Measurements from ENCODE around the gene CD86.

CD86 gene

GRCh38 chr3:122055215-122055614 is at the start of gene CD86:
Gene CD86 (plus strand): TSS chr3:122055362. CDS start chr3:122055490, 128 bp downstream.
- Histone ChIP-seq H3K27me3 (ENCODE audit: insufficient read depth, low read depth, severe bottlenecking) (no peaks in the 10 kb centered on the region), H3K27ac (no peak within 1 kb of the TSS), H3K36me3 (no peaks in the 10 kb centered on the region), H3K9me3 (ENCODE audit: severe bottlenecking) (no peaks in the 10 kb centered on the region), H3K4me3 (ENCODE audit: low read depth, low read length) (no peak within 1 kb of the TSS)
- DNase-seq: no peak
- no peak for TF ChIP-seq CTCF (IDR thresholded peaks at IDR 0.05; ENCODE audit: low read depth, low read length)

- Histone ChIP-seq H3K9me3 (ENCODE audit: severe bottlenecking) (no peaks in the 10 kb centered on the region), H3K4me3 (ENCODE audit: low read depth, low read length) (no peak overlapping the region), H3K27me3 (ENCODE audit: insufficient read depth, low read depth, severe bottlenecking) (peaks cover 5% of the 10 kb centered on the region), H3K27ac (no peak overlapping the region), H3K36me3 (no peaks in the 10 kb centered on the region)
- DNase-seq: no peak
- no peak for TF ChIP-seq CTCF (IDR thresholded peaks at IDR 0.05; ENCODE audit: low read depth, low read length)
Measured at GRCh38 chr3:122006267-122006666, 48.9 kb upstream of the CD86 start.

GRCh38 chr3:122008166-122008565 is 47.0 kb upstream of the CD86 start:
- Histone ChIP-seq H3K9me3 (ENCODE audit: severe bottlenecking) (no peaks in the 10 kb centered on the region), H3K4me3 (ENCODE audit: low read depth, low read length) (no peak overlapping the region), H3K27ac (no peak overlapping the region), H3K36me3 (no peaks in the 10 kb centered on the region), H3K27me3 (ENCODE audit: insufficient read depth, low read depth, severe bottlenecking) (peaks cover 8% of the 10 kb centered on the region)
- no peak for TF ChIP-seq CTCF (IDR thresholded peaks at IDR 0.05; ENCODE audit: low read depth, low read length)
- no peak for DNase-seq

- no peak overlapping the region for H3K4me3 ChIP-seq (ENCODE audit: low read depth, low read length)
- H3K9me3 ChIP-seq (ENCODE audit: severe bottlenecking): no peaks in the 10 kb centered on the region
- no peaks in the 10 kb centered on the region for H3K36me3 ChIP-seq
- peaks cover 8% of the 10 kb centered on the region for H3K27me3 ChIP-seq (ENCODE audit: insufficient read depth, low read depth, severe bottlenecking)
- no peak for TF ChIP-seq CTCF (IDR thresholded peaks at IDR 0.05; ENCODE audit: low read depth, low read length)
- no peak overlapping the region for H3K27ac ChIP-seq
- DNase-seq: no peak
Measured at GRCh38 chr3:122010506-122010905, 44.7 kb upstream of the CD86 start.

- H3K9me3 ChIP-seq (ENCODE audit: severe bottlenecking): no peaks in the 10 kb centered on the region
- H3K4me3 ChIP-seq (ENCODE audit: low read depth, low read length): no peak overlapping the region
- peaks cover 8% of the 10 kb centered on the region for H3K27me3 ChIP-seq (ENCODE audit: insufficient read depth, low read depth, severe bottlenecking)
- H3K27ac ChIP-seq: no peak overlapping the region
- no peak for DNase-seq
- no peaks in the 10 kb centered on the region for H3K36me3 ChIP-seq
- TF ChIP-seq CTCF (IDR thresholded peaks at IDR 0.05; ENCODE audit: low read depth, low read length): no peak
Measured at GRCh38 chr3:122011396-122011795, 43.8 kb upstream of the CD86 start.

GRCh38 chr3:122012821-122013220 is 42.3 kb upstream of the CD86 start:
- Histone ChIP-seq H3K27ac (no peak overlapping the region), H3K36me3 (no peaks in the 10 kb centered on the region), H3K9me3 (ENCODE audit: severe bottlenecking) (no peaks in the 10 kb centered on the region), H3K27me3 (ENCODE audit: insufficient read depth, low read depth, severe bottlenecking) (peaks cover 8% of the 10 kb centered on the region), H3K4me3 (ENCODE audit: low read depth, low read length) (no peak overlapping the region)
- no peak for DNase-seq
- TF ChIP-seq CTCF (IDR thresholded peaks at IDR 0.05; ENCODE audit: low read depth, low read length): no peak

All from WERI-Rb-1 (cell line).